HG03521 (cell line): ENCODE measurements around the gene CFAP74.

ENCODE experiments used
- ATAC-seq: cut with Tn5 transposase; IDR thresholded peaks from one replicate; pipeline ENCODE4 v1.9.1; 2021; ENCODE audit warnings: mild to moderate bottlenecking, moderate library complexity; ENCODE audit not compliant: unreplicated experiment

Gene CFAP74

GRCh38 chr1:1919304-1920056 is 84.1 kb downstream of the CFAP74 start:
- ATAC-seq: peak; percentile 76

DNA sequence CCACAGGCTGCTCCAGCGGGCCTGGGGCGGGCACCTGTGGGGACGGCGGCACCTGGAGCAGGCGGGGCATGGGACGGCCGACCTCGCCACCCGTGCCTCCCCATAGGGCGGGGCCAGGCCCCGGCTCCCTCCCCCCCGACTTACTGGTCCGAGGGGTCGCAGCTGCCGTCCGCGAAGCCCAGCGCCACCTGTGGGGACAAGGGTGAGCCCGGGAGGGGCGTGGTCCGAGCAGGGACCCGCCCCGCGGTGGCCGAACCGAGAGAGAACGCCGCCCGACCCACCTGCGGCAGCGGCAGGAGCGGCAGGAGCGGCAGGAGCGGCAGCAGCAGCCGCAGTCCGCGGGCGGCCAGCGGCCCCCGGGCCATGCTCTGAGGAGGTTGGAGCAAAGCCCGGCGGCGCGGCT is 84.7 kb downstream of the CFAP74 start, which contains the start of gene TMEM52:
TSS of gene TMEM52 (minus strand) at position 379 of the 403 bp plus-strand sequence. CDS start at position 365, 14 bp downstream.
- ATAC-seq: peak; percentile 17

- no peak for ATAC-seq
Observed at GRCh38 chr1:1917995-1918900, 85.3 kb downstream of the CFAP74 start.

GRCh38 chr1:1917304-1917976 is 86.1 kb downstream of the CFAP74 start:
- ATAC-seq: no peak

DNA sequence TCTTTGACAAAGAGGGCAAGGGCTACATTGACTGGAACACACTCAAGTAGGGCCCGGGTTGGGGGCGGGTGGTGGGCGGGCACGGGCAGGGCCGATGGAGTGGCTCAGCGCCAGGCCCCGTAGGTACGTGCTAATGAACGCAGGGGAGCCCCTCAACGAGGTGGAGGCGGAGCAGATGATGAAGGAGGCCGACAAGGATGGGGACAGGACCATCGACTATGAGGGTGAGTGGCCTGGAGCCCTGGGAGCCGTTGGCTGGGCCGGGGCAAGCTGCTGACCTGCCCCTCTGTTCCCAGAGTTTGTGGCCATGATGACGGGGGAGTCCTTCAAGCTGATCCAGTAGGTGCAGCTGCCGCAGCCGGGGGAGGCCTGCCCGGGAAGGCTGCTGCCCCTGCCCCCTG is 86.7 kb downstream of the CFAP74 start:
- ATAC-seq: no peak

DNA sequence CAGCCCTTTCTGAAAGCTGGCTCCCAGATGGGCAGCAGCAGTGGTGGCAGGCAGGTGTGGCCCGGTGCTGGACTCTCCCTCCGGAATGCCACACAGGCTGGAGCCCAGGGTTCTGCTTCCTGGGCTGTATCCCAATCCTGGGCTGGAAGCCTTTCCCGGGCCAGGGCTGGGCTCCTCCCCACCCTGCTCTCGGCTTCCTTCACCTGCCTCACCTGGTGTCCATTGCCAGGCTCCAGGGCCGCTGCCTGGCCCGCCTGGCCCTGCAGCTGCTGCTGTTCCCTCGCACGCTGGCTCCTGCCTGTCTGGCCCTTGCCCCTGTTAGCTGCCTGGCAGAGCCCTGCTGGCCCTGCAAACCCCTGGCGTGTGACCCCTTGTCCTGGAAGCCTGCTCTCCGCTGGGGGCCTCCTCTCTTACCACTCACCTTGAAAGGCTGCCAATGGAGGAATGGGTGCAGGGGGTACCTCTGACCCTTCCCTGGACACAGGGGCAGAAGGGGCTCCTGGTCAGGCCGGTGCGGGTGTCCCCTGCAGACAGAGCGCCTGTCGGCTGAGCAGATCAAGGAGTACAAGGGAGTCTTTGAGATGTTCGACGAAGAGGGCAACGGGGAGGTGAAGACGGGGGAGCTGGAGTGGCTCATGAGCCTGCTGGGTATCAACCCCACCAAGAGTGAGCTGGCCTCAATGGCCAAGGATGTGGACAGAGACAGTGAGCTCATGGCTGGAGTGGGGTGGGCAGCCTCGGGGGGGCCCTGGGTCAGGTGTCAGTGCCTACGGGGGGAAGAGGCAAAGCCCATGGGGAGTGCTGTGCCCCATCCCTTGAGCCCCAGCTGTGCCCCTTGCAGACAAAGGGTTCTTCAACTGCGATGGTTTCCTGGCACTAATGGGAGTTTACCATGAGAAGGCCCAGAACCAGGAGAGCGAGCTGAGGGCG is 87.4 kb downstream of the CFAP74 start:
- ATAC-seq: no peak

GRCh38 chr1:1914971-1915692 is 88.5 kb downstream of the CFAP74 start, which contains the start of gene CALML6:
CALML6 (plus strand) TSS chr1:1915260; CDS start chr1:1915281, 21 bp downstream.
- ATAC-seq: no peak

- ATAC-seq: no peak
Observed at GRCh38 chr1:1914101-1914970, 89.2 kb downstream of the CFAP74 start.

DNA sequence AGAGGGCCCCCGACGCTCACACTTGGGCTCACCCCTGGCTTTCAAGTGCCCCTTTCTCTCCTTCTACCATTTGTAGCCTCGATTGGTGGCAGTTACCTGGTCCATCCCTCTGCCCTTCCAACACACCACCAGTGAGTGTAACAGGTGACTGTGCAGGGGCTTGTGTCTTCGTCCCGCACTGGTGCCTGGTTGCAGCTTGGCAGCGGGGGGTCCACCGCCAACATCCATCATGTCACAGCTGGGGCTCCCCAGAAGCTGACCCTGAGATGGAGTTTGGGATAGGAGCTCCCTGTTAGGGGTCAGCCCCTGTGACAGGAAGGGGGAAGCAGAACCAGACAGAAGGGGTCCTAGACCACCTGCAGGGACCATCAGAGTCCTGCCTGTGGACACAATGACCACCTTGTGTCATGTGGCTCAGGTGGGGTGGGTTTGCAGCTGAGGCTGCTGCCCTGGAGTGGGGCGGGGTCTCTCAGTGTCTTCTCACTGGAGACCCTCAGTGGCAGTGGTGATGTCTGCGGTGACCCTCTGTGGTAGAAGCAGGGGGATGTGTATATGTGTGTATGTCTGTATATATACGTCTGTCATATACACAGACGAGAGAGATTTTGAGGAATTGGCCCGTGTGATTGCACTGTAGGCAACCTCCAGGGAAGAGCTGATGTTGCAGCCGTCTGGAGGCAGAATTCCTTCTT is 92.1 kb downstream of the CFAP74 start:
- no peak for ATAC-seq

DNA sequence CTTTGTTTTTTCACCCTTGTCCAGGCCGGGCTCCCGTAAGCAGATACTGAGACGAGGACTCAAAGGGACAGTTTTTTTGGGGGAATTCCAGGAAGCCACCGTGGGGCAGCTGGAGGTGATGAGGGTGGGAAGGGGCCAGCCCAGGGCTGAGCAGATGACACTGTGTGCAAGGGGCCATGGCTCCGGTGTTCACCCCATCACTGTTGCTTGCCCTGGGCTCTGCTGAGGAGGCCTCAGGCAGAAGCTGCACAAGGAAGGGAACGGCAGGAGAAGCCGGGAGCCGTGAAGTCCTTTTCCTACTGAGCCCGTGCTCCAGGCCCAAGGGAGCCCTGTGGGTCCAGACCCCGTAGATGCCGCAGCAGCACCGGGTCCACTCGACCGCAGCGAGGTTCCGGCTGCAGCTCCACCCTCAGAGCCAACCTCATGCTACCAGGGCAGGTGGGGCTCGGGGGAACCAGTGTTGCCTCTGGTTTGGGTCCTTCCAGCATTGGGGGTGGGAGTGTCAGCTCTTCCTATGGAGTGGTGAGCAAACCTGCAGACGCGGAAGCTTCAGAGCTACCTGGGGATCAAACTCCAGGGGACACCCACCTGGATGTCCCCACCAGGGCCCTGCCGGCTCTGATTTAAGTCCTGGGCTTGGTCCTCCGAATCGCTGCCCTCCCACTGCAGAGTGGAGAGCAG is 92.8 kb downstream of the CFAP74 start:
- no peak for ATAC-seq

- no peak for ATAC-seq
Observed at GRCh38 chr1:1910033-1910465, 93.5 kb downstream of the CFAP74 start.

DNA sequence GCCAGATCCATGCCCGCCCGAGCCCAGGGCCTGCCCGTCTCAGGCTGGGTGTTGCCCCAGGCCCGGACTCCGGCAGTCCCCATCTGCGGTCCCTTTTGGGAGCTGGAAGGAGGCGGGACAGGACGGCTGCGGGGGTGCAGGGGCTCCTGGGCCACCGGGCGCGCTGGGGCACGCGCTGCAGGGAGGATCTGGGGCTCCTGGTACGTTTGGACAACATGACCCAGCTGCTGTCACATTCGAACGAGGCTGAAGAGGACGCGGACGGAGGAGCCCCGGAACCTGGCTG is 95.1 kb downstream of the CFAP74 start:
- ATAC-seq: no peak

DNA sequence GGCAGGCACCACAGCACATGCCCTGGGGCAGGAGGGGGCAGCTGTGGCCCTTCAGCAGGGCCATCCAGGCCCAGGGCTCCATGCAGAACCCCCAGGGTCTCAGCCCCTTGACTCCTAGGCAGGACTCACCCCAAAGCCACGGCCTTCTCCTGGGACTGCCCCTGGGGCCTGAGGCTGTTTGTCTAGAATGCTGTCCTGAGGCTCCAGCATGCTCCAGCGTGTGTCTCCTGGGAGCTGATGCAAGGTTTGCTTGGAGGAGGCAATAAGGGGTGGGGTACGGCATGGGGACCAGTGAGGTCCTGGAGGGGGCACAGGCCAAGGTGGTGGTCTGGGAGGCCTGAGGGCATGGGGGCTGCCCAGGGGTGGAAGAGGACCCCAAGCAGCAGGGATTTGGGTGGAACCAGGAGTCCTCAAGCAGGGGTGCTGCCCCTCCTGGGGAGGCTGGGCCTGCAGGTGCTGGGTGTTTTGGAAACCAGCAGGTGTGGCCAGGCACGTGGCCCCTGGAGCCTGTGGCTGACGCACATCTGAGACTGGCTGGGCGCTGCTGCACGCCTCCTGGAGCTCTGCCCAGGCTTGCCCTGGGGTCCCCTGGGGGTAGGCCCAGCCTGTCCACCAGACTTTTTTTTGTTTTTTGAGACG is 96.4 kb downstream of the CFAP74 start:
- ATAC-seq: no peak

- ATAC-seq: no peak
Observed at GRCh38 chr1:1906185-1907097, 97.1 kb downstream of the CFAP74 start.

DNA sequence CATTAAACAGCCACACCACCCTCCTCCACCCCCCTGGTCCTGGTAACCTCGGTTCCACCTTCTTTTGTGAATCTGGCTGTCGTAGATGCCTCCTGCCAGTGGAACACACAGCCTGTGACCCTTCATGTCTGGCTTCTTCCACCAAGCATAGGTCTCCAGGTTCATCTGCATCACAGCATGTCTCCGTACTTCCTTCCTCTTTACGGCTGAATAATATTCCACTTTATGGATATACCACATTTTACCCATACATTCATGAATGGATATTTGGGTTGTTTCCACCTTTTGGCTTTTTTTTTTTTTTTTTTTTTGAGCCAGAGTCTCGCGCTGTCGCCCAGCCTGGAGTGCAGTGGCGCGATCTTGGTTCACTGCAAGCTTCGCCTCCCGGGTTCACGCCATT is 100.4 kb downstream of the CFAP74 start:
- ATAC-seq: no peak
